Breast epithelium (tissue), 4 donors: ENCODE results near the gene SLC27A2. TPM values are rescaled to one million over a fixed set of nuclear protein-coding genes. Genes with fewer than 3 reads are reported as not detected.

Experiments
- DNase-seq, 2 donors: peaks; one replicate each; pipeline ENCODE4 v3.0.0-alpha.2; 2019; ENCODE audit warnings: low spot score in 2 of 2
- H3K27ac ChIP-seq, 2 donors: fragments of 200-600 bp; sonication (generic) in 1 of 2; one replicate each; pipeline ENCODE4 v1.5.1; 2016 to 2019; ENCODE audit warnings: mild to moderate bottlenecking in 1 of 2
- H3K27me3 ChIP-seq, 2 donors: fragments of 200-600 bp; sonication (generic) in 1 of 2; one replicate each; pipeline versions ENCODE4 v1.5.1 to v1.6.0; 2017 to 2019; ENCODE audit warnings: control low read depth in 1 of 2, mild to moderate bottlenecking in 1 of 2
- H3K36me3 ChIP-seq: fragments of 200-600 bp; one replicate; pipeline ENCODE4 v1.5.1; 2019
- H3K4me1 ChIP-seq, 2 donors: fragments of 200-600 bp; sonication (generic); one replicate each; pipeline ENCODE4 v1.5.1; 2016 to 2019; ENCODE audit warnings: control low read depth in 1 of 2
- H3K4me3 ChIP-seq, 3 donors: fragments of 200-600 bp; sonication (generic); 1 replicate in 2 of 3; 2 replicates in 1 of 3; pipeline ENCODE4 v1.5.1; 2016 to 2019; ENCODE audit warnings: mild to moderate bottlenecking in 3 of 3, moderate library complexity in 2 of 3
- H3K9me3 ChIP-seq, 2 donors: fragments of 200-600 bp; sonication (generic) in 1 of 2; one replicate each; pipeline ENCODE4 v1.5.1; 2016 to 2019; ENCODE audit warnings: control low read depth in 1 of 2
- CTCF ChIP-seq, 3 donors: fragments of 450-650 bp; IDR thresholded peaks; one replicate each; pipeline ENCODE4 v1.5.1; 2016 to 2017; ENCODE audit warnings: antibody characterized with exemption in 3 of 3, mild to moderate bottlenecking in 3 of 3, moderate library complexity in 3 of 3
- POLR2A ChIP-seq: fragments of 450-650 bp; IDR thresholded peaks from one replicate; pipeline ENCODE4 v1.6.1; 2016; ENCODE audit warnings: antibody characterized with exemption, mild to moderate bottlenecking, moderate library complexity
- POLR2AphosphoS5 ChIP-seq, 3 donors: sonication (generic); formaldehyde crosslinking; IDR thresholded peaks; one replicate each; pipeline ENCODE4 v1.6.1; 2017; ENCODE audit warnings: antibody characterized with exemption in 3 of 3
- intact Hi-C: fragments of 100-400 bp; cut with DNase I; formaldehyde crosslinking; loops from one replicate; pipeline ENCODE4 v1.15.1; 2023; ENCODE audit warnings: low total_unique reads
- total RNA-seq, 3 donors: library from RNA; depleted of rRNA; stranded (reverse); fragments of >200 nt; gene quantifications; one replicate each; pipeline ENCODE4 v1.1.0, GENCODE V29; 2016

Gene SLC27A2
- total RNA-seq, 3 donors from 2014 or later: 0.96 to 5.6 (median 3.5) TPM

- TF ChIP-seq CTCF (IDR thresholded peaks at IDR 0.05) (no peak), POLR2AphosphoS5 (IDR thresholded peaks at IDR 0.05) (no peak), POLR2A (no peak)
- intact Hi-C loops: no loop called here
- Histone ChIP-seq H3K4me3 (no peak overlapping the region), H3K9me3 (no peaks in the 10 kb centered on the region), H3K27ac (no peak overlapping the region), H3K36me3 (no peaks in the 10 kb centered on the region), H3K27me3 (no peaks in the 10 kb centered on the region), H3K4me1 (no peaks in the 10 kb centered on the region)
- DNase-seq: no peak
Measured at GRCh38 chr15:50232791-50233190, 50.8 kb downstream of the SLC27A2 start.

- no peak overlapping the region for H3K4me3 ChIP-seq
- no peaks in the 10 kb centered on the region for H3K9me3 ChIP-seq
- no peaks in the 10 kb centered on the region for H3K36me3 ChIP-seq
- intact Hi-C loops: no loop called here
- no peak for TF ChIP-seq CTCF (IDR thresholded peaks at IDR 0.05)
- no peak for TF ChIP-seq POLR2AphosphoS5 (IDR thresholded peaks at IDR 0.05)
- TF ChIP-seq POLR2A: no peak
- H3K4me1 ChIP-seq: no peaks in the 10 kb centered on the region
- no peak overlapping the region for H3K27ac ChIP-seq
- no peak for DNase-seq
- no peaks in the 10 kb centered on the region for H3K27me3 ChIP-seq
Measured at GRCh38 chr15:50233192-50233736, 51.3 kb downstream of the SLC27A2 start.

GRCh38 chr15:50234764-50235163 is 52.8 kb downstream of the SLC27A2 start:
- Histone ChIP-seq H3K27me3 (no peaks in the 10 kb centered on the region), H3K4me3 (no peak overlapping the region), H3K9me3 (no peaks in the 10 kb centered on the region), H3K27ac (no peak overlapping the region), H3K4me1 (no peaks in the 10 kb centered on the region), H3K36me3 (no peaks in the 10 kb centered on the region)
- intact Hi-C loops: no loop called here
- DNase-seq: no peak
- TF ChIP-seq CTCF (IDR thresholded peaks at IDR 0.05): no peak
- no peak for TF ChIP-seq POLR2A
- no peak for TF ChIP-seq POLR2AphosphoS5 (IDR thresholded peaks at IDR 0.05)

- H3K27me3 ChIP-seq: no peaks in the 10 kb centered on the region
- intact Hi-C loops: no loop called here
- TF ChIP-seq POLR2AphosphoS5 (IDR thresholded peaks at IDR 0.05): no peak
- no peak for TF ChIP-seq CTCF (IDR thresholded peaks at IDR 0.05)
- no peak for TF ChIP-seq POLR2A
- no peak overlapping the region for H3K4me3 ChIP-seq
- H3K27ac ChIP-seq: no peak overlapping the region
- no peaks in the 10 kb centered on the region for H3K9me3 ChIP-seq
- no peak for DNase-seq
- no peaks in the 10 kb centered on the region for H3K36me3 ChIP-seq
- H3K4me1 ChIP-seq: no peaks in the 10 kb centered on the region
Measured at GRCh38 chr15:50235794-50236193, 53.8 kb downstream of the SLC27A2 start.

- TF ChIP-seq CTCF (IDR thresholded peaks at IDR 0.05) (no peak), POLR2AphosphoS5 (IDR thresholded peaks at IDR 0.05) (no peak), POLR2A (no peak)
- H3K9me3 ChIP-seq: no peaks in the 10 kb centered on the region
- intact Hi-C loops: no loop called here
- no peak overlapping the region for H3K27ac ChIP-seq
- no peaks in the 10 kb centered on the region for H3K4me1 ChIP-seq
- H3K36me3 ChIP-seq: no peaks in the 10 kb centered on the region
- no peak for DNase-seq
- H3K4me3 ChIP-seq: no peak overlapping the region
- H3K27me3 ChIP-seq: no peaks in the 10 kb centered on the region
Measured at GRCh38 chr15:50236433-50236832, 54.4 kb downstream of the SLC27A2 start.
